GM12892 (cell line): ENCODE measurements around the gene MYADML2.

Experiments used
- POLR2A ChIP-seq: IDR thresholded peaks from 2 replicates; pipeline ENCODE4 v1.6.1; 2011; ENCODE audit warnings: low read depth, low read length, control low read depth
- POLR2AphosphoS5 ChIP-seq: IDR thresholded peaks from 2 replicates; pipeline ENCODE4 v1.6.1; 2011; ENCODE audit warnings: low read depth, low read length, control low read depth

- TF ChIP-seq POLR2AphosphoS5 (no peak), POLR2A (no peak)
Measured at GRCh38 chr17:81906476-81907218, 40.4 kb downstream of the MYADML2 start.
